Measurements from ENCODE around the gene LRPPRC.

GRCh38 chr2:43896906-43897305 is 98.9 kb downstream of the LRPPRC start:
- TF ChIP-seq CTCF (IDR thresholded peaks at IDR 0.05; ENCODE audit: insufficient read depth, low read length, poor library complexity, severe bottlenecking), result no peak
- no peak for TF ChIP-seq EZH2phosphoT487 (conservative IDR thresholded peaks at IDR 0.05; ENCODE audit: low read length)
